HL-60 (cell line): ENCODE measurements around the gene CRABP2.
A peak's percentile ranks its signal among the peaks of the same experiment; 100 is the strongest.

Experiments
- DNase-seq, 2 experiments: peaks; one replicate each; pipeline ENCODE4 v3.0.0-alpha.2; 2010 to 2020; ENCODE audit warnings: low read depth in 1 of 2, low spot score in 1 of 2
- H3K27ac ChIP-seq: fragments of 250-450 bp; sonication (Bioruptor Pico); replicated peaks from 2 replicates; pipeline ENCODE4 v1.5.1; 2020; ENCODE audit warnings: mild to moderate bottlenecking, moderate library complexity
- H3K27me3 ChIP-seq: fragments of 250-450 bp; sonication (Bioruptor Pico); 2 replicates; pipeline ENCODE4 v1.5.1; 2021; ENCODE audit warnings: mild to moderate bottlenecking, moderate library complexity; ENCODE audit not compliant: insufficient read depth, poor library complexity, severe bottlenecking
- H3K4me3 ChIP-seq: replicated peaks from 2 replicates; pipeline ENCODE4 v1.5.1; 2011; ENCODE audit warnings: mild to moderate bottlenecking, control low read depth, low read length; ENCODE audit not compliant: insufficient read depth
- CTCF ChIP-seq: IDR thresholded peaks from one replicate; pipeline ENCODE4 v1.5.1; 2011; ENCODE audit warnings: low read length, control low read depth, inconsistent platforms; ENCODE audit not compliant: insufficient read depth
- GABPA ChIP-seq: IDR thresholded peaks from 2 replicates; pipeline ENCODE4 v1.6.1; 2012; ENCODE audit warnings: low read depth
- POLR2AphosphoS5 ChIP-seq: IDR thresholded peaks from 2 replicates; pipeline ENCODE4 v1.6.1; 2012; ENCODE audit warnings: low read depth
- REST ChIP-seq: IDR thresholded peaks from 2 replicates; pipeline ENCODE4 v1.6.1; 2012; ENCODE audit warnings: low read depth; ENCODE audit not compliant: insufficient replicate concordance
- SPI1 ChIP-seq: IDR thresholded peaks from 2 replicates; pipeline ENCODE4 v1.6.1; 2012; ENCODE audit warnings: low read depth, mild to moderate bottlenecking, borderline replicate concordance

The CRABP2 gene

GRCh38 chr1:156746728-156747631, 41.6 kb upstream of the CRABP2 start:
- TF ChIP-seq POLR2AphosphoS5 (no peak; the same call in 1 of the 2 replicates), SPI1 (no peak), GABPA (no peak), CTCF (no peak), REST (no peak)
- DNase-seq: peak; percentile 73 to 79
- H3K27ac ChIP-seq: peak overlapping the region; percentile 99
- peak overlapping the region; percentile 75 for H3K4me3 ChIP-seq
- H3K27me3 ChIP-seq: no peaks in the 10 kb centered on the region

GRCh38 chr1:156746406-156746727, 41.0 kb upstream of the CRABP2 start:
- DNase-seq: no peak
- Histone ChIP-seq H3K4me3 (no peak overlapping the region), H3K27me3 (no peaks in the 10 kb centered on the region), H3K27ac (peak overlapping the region; percentile 99)
- TF ChIP-seq SPI1 (no peak), REST (no peak)

GRCh38 chr1:156745881-156746280, 40.5 kb upstream of the CRABP2 start:
- no peak for DNase-seq

More at GRCh38 chr1:156745881-156746280, 40.5 kb upstream of the CRABP2 start:
- H3K4me3 ChIP-seq: no peak overlapping the region
- H3K27me3 ChIP-seq: no peaks in the 10 kb centered on the region
- peak overlapping the region; percentile 99 for H3K27ac ChIP-seq
- no peak for TF ChIP-seq CTCF
- peak; percentile 29; the same call in 1 of the 2 replicates for TF ChIP-seq SPI1
